HG03354 (cell line): ENCODE results near the gene PYGB.

Experiments used
- ATAC-seq: cut with Tn5 transposase; IDR thresholded peaks from one replicate; pipeline ENCODE4 v1.9.1; 2021; ENCODE audit warnings: mild to moderate bottlenecking; ENCODE audit not compliant: unreplicated experiment, poor library complexity, severe bottlenecking

PYGB gene

DNA sequence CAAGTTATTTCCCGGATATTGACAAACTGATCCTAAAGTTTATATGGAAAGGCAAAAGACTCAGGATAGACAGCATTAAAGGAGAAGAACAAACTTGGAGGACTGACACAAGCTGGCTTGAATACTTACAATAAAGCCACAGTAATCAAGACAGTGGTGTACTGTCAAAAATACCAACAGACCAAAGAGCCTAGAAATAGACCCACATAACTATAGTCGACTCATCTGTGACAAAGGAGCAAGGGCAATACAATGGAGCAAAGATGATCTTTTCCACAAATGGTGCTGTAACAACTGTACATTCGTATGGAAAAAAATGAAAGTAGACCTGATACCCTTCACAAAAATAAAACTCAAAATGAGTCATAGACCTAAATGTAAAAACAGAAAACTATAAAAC, 96.7 kb downstream of the PYGB start:
- no peak for ATAC-seq

DNA sequence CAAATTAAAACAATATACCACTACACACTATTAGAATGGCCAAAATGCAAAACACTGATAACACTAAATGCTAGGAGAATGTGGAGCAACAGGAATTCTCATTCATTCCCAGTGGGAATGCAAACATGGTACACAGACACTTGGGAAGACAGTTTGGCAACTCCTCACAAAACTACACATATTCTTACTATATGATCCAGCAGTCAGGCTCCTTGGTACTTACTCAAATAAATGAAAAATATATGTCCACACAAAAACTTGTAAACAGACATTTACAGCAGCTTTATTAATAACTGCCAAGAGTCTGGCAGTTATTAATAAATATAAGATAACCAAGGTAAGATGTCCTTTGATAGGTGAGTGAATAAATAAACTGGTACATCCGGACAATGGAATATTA, 97.8 kb downstream of the PYGB start:
- ATAC-seq: no peak

DNA sequence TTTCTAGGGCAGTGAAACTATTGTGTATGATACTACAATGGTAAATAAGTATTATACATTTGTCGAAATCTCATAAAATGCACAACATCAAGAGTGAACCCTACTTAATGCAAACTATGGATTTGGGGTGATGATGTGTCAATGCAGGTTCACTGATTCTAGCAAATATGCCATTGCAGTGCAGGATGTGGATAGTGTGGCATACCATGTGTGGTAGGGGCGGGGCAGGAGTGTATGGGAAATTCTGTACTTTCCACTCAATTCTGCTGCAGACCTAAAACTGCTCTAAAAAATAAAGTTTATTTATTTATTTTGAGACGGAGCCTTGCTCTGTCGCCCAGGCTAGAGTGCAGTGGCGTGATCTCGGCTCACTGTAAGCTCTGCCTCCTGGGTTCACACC, 98.5 kb downstream of the PYGB start:
- ATAC-seq: no peak
